ENCODE results near the gene CYTH1. TPM values are rescaled to one million over a fixed set of nuclear protein-coding genes. Genes with fewer than 3 reads are reported as not detected.

The CYTH1 gene
- total RNA-seq, 1 experiment from 2014 or later = 34.3 TPM

DNA sequence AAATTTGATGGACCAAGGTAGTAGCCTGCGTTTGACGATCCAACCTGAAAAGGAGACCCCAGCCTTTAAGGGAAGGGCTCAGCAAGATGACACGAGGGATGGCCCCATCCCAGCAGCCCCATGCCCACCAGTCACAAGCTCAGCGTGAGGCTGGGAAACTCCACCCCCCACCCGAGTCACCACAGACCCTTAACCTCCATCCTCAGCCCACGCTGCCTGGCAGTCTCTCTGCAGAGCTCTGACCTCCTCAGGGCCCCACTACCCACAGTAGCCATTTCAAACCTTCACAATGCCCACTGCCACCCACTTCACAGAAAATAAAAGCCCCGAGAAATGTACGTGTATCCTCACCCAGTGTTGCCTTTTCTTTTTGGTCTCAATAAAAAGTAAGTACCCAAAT, 39.9 kb upstream of the CYTH1 start:
- H3K4me2 ChIP-seq (ENCODE audit: low read length) = no peak overlapping the region
- no peak overlapping the region for H3K9ac ChIP-seq (ENCODE audit: low read length)
- BruUV-seq (replicated peaks) = no TSS peak
- ChIA-PET POLR2A (interaction anchor here (0.6 kb wide), 1 partner anchor 25 kb away, joined by 4 read pairs; no protein-coding TSS in a partner anchor), RAD21 (ENCODE audit: low non-redundant PET in 1 of 2, low total read pairs in 2 of 2, uncharacterized antibody in 2 of 2, unreplicated experiment in 2 of 2) (no interaction called here), CTCF (no interaction called here)
- ATAC-seq = no peak
- H3K27me3 ChIP-seq (ENCODE audit: insufficient read depth, low read length) = no peaks in the 10 kb centered on the region
- no peak overlapping the region for H3K4me3 ChIP-seq (replicated peaks in 1 of 2; ENCODE audit: low read depth in 1 of 2, low read length in 2 of 2)
- no peak for TF ChIP-seq ELF1 (IDR thresholded peaks at IDR 0.05; ENCODE audit: borderline replicate concordance, low read depth)
- no peak for TF ChIP-seq EZH2phosphoT487 (IDR thresholded peaks at IDR 0.05; ENCODE audit: borderline replicate concordance)
- no peak for TF ChIP-seq CEBPB (IDR thresholded peaks at IDR 0.05; ENCODE audit: low read depth)
- TF ChIP-seq TCF7L2 (IDR thresholded peaks at IDR 0.05; ENCODE audit: borderline replicate concordance, extremely low read depth, insufficient read depth, insufficient read length) = no peak
- TF ChIP-seq, protein P1, sequence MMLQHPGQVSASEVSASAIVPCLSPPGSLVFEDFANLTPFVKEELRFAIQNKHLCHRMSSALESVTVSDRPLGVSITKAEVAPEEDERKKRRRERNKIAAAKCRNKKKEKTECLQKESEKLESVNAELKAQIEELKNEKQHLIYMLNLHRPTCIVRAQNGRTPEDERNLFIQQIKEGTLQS (IDR thresholded peaks at IDR 0.05) = no peak
- TF ChIP-seq SP1 (IDR thresholded peaks at IDR 0.05; ENCODE audit: low read depth) = no peak
- TF ChIP-seq POLR2A (IDR thresholded peaks at IDR 0.05; ENCODE audit: borderline replicate concordance, extremely low read depth, insufficient read depth, insufficient read length) = no peak
- TF ChIP-seq, protein P2, sequence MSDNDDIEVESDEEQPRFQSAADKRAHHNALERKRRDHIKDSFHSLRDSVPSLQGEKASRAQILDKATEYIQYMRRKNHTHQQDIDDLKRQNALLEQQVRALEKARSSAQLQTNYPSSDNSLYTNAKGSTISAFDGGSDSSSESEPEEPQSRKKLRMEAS (IDR thresholded peaks at IDR 0.05) = no peak
- TF ChIP-seq POLR2AphosphoS5 (IDR thresholded peaks at IDR 0.05; ENCODE audit: low read depth, low read length) = no peak
- TF ChIP-seq SRF (IDR thresholded peaks at IDR 0.05; ENCODE audit: low read depth) = no peak
- TF ChIP-seq RAD21 (IDR thresholded peaks at IDR 0.05; ENCODE audit: low read depth) = no peak
- no peak for TF ChIP-seq CBX3 (IDR thresholded peaks at IDR 0.05; ENCODE audit: low read depth)
- TF ChIP-seq YY1 (IDR thresholded peaks at IDR 0.05; ENCODE audit: extremely low read depth, insufficient replicate concordance, low read depth, low read length) = no peak
- no peak for TF ChIP-seq JUND (IDR thresholded peaks at IDR 0.05)
- TF ChIP-seq, protein P3, sequence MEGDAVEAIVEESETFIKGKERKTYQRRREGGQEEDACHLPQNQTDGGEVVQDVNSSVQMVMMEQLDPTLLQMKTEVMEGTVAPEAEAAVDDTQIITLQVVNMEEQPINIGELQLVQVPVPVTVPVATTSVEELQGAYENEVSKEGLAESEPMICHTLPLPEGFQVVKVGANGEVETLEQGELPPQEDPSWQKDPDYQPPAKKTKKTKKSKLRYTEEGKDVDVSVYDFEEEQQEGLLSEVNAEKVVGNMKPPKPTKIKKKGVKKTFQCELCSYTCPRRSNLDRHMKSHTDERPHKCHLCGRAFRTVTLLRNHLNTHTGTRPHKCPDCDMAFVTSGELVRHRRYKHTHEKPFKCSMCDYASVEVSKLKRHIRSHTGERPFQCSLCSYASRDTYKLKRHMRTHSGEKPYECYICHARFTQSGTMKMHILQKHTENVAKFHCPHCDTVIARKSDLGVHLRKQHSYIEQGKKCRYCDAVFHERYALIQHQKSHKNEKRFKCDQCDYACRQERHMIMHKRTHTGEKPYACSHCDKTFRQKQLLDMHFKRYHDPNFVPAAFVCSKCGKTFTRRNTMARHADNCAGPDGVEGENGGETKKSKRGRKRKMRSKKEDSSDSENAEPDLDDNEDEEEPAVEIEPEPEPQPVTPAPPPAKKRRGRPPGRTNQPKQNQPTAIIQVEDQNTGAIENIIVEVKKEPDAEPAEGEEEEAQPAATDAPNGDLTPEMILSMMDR (IDR thresholded peaks at IDR 0.05 in 2 of 3, conservative IDR thresholded peaks at IDR 0.05 in 1 of 3; ENCODE audit: borderline replicate concordance in 1 of 3, insufficient read depth in 1 of 3, low read depth in 2 of 3, low read length in 2 of 3) = no peak
- H4K20me1 ChIP-seq (ENCODE audit: insufficient read depth) = peaks cover 12% of the 10 kb centered on the region; the same call in 1 of the 2 replicates
- DNase-seq (ENCODE audit: low read depth, low spot score) = no peak
- no peaks in the 10 kb centered on the region for H3K4me1 ChIP-seq (ENCODE audit: control insufficient read depth in 1 of 2, insufficient read depth in 2 of 2, low read length in 2 of 2)
- H2AFZ ChIP-seq (ENCODE audit: low read depth, low read length, poor library complexity, severe bottlenecking) = no peak overlapping the region
- peaks cover 62% of the 10 kb centered on the region for H3K79me2 ChIP-seq (ENCODE audit: insufficient read depth, low read length)
- no peaks in the 10 kb centered on the region for H3K9me2 ChIP-seq (ENCODE audit: insufficient read depth)
- peaks cover 76 to 93% of the 10 kb centered on the region in 2 experiments for H3K36me3 ChIP-seq (ENCODE audit: control insufficient read depth in 1 of 2, insufficient read depth in 2 of 2, low read length in 2 of 2)
- intact Hi-C loops (cut with micrococcal nuclease) = no loop called here
- H3K27ac ChIP-seq (ENCODE audit: low read depth, low read length) = no peak overlapping the region
- H3K9me3 ChIP-seq (ENCODE audit: control insufficient read depth in 1 of 2, insufficient read depth in 1 of 2, low read depth in 1 of 2, low read length in 2 of 2) = no peaks in the 10 kb centered on the region

Measured in HCT116 (cell line).